OCI-LY7 (cell line): ENCODE measurements around the gene TTC39A. TPM values are rescaled to one million over a fixed set of nuclear protein-coding genes. Genes with fewer than 3 reads are reported as not detected.

ENCODE experiments used
- BruUV-seq: library from RNA; stranded (reverse); fragments of 400-500 nt; replicated peaks from 2 replicates; lab custom pipeline; 2021; lab: Mats Ljungman, UMichigan
- CTCF ChIA-PET: fragments of 300-600 bp; sonication (Branson Sonifier 250); formaldehyde crosslinking; loops from one replicate; lab custom pipeline; 2022; ENCODE audit warnings: antibody characterized with exemption; ENCODE audit not compliant: unreplicated experiment; lab: Charles Lee
- POLR2A ChIA-PET: fragments of 300-600 bp; sonication (Branson Sonifier 250); formaldehyde crosslinking; loops from one replicate; lab custom pipeline; 2022; ENCODE audit warnings: antibody characterized with exemption; lab: Charles Lee
- DNase-seq: peaks from one replicate; pipeline ENCODE4 v3.0.0-alpha.2; 2015; ENCODE audit warnings: low spot score
- H2AFZ ChIP-seq: fragments of 200-600 bp; sonication (generic), shearing (Covaris generic); 2 replicates; pipeline ENCODE4 v1.6.1; 2014; ENCODE audit warnings: mild to moderate bottlenecking, antibody characterized with exemption, low read length, moderate library complexity
- H3K27ac ChIP-seq: fragments of 200-600 bp; sonication (generic); 2 replicates; pipeline ENCODE4 v1.5.1; 2014; ENCODE audit warnings: mixed run types, low read depth, mild to moderate bottlenecking, moderate library complexity, low read length, inconsistent platforms; ENCODE audit not compliant: poor library complexity, severe bottlenecking
- H3K36me3 ChIP-seq: fragments of 200-600 bp; sonication (generic); 2 replicates; pipeline ENCODE4 v1.6.1; 2014; ENCODE audit warnings: mild to moderate bottlenecking, antibody characterized with exemption, low read length, moderate library complexity, mixed read lengths; ENCODE audit not compliant: insufficient read depth
- H3K4me1 ChIP-seq: fragments of 200-600 bp; sonication (generic); 2 replicates; pipeline ENCODE4 v1.5.1; 2014; ENCODE audit warnings: mild to moderate bottlenecking, low read length; ENCODE audit not compliant: insufficient read depth, poor library complexity, severe bottlenecking
- H3K4me2 ChIP-seq: fragments of 200-600 bp; sonication (generic); 2 replicates; pipeline ENCODE4 v1.6.1; 2014; ENCODE audit warnings: mild to moderate bottlenecking, low read length
- H3K4me3 ChIP-seq: fragments of 200-600 bp; sonication (generic); 2 replicates; pipeline ENCODE4 v1.5.1; 2014; ENCODE audit warnings: mild to moderate bottlenecking, low read depth, low read length; ENCODE audit not compliant: poor library complexity, severe bottlenecking
- H3K79me2 ChIP-seq: fragments of 200-600 bp; sonication (generic); 2 replicates; pipeline ENCODE4 v1.6.1; 2016; ENCODE audit warnings: low read depth, mild to moderate bottlenecking, low read length, moderate library complexity, mixed read lengths; ENCODE audit not compliant: insufficient read depth
- H3K9me2 ChIP-seq: fragments of 200-600 bp; sonication (generic); 2 replicates; pipeline ENCODE4 v1.6.1; 2016; ENCODE audit warnings: mild to moderate bottlenecking, low read length, mixed read lengths; ENCODE audit not compliant: insufficient read depth
- H3K9me3 ChIP-seq: fragments of 200-600 bp; sonication (generic); 2 replicates; pipeline ENCODE4 v1.6.1; 2014; ENCODE audit warnings: mild to moderate bottlenecking, mixed run types, low read length, mixed read lengths
- H4K20me1 ChIP-seq: fragments of 200-600 bp; sonication (generic); 2 replicates; pipeline ENCODE4 v1.6.1; 2014; ENCODE audit warnings: mild to moderate bottlenecking, antibody characterized with exemption, low read length, moderate library complexity, mixed read lengths; ENCODE audit not compliant: insufficient read depth
- CTCF ChIP-seq: fragments of 200-600 bp; sonication (generic); conservative IDR thresholded peaks from 2 replicates; pipeline ENCODE4 v1.5.1; 2014; ENCODE audit warnings: mild to moderate bottlenecking, antibody characterized with exemption, low read length, moderate library complexity, mixed read lengths
- EZH2phosphoT487 ChIP-seq: fragments of 200-600 bp; sonication (generic); IDR thresholded peaks from 2 replicates; pipeline ENCODE4 v1.6.1; 2018; ENCODE audit warnings: low read depth, borderline replicate concordance, mild to moderate bottlenecking, mixed run types, antibody characterized with exemption, low read length, moderate library complexity, mixed read lengths
- intact Hi-C: fragments of 100-400 bp; cut with micrococcal nuclease; formaldehyde crosslinking; loops from one replicate; pipeline ENCODE4 v1.10.0; 2022; ENCODE audit not compliant: unreplicated experiment
- total RNA-seq, 2 experiments: library from RNA; depleted of rRNA in 1 of 2; stranded (reverse); fragments of >200 nt in 1 of 2; shearing (Covaris generic) in 1 of 2; gene quantifications; 2 replicates each; pipeline ENCODE4 v1.2.3, GENCODE V29; 2014 to 2022

TTC39A gene
- total RNA-seq, 2 experiments from 2014 or later: not detected

GRCh38 chr1:51283979-51284378 is 46.4 kb downstream of the TTC39A start:
- intact Hi-C loops: no loop called here
- BruUV-seq: no TSS peak
- Histone ChIP-seq H3K4me3 (no peak overlapping the region), H2AFZ (no peak overlapping the region), H3K4me2 (no peak overlapping the region), H3K9me3 (no peaks in the 10 kb centered on the region), H3K36me3 (no peaks in the 10 kb centered on the region), H3K4me1 (no peaks in the 10 kb centered on the region), H3K79me2 (no peaks in the 10 kb centered on the region), H3K27ac (no peak overlapping the region), H3K9me2 (no peaks in the 10 kb centered on the region), H4K20me1 (no peaks in the 10 kb centered on the region)
- DNase-seq: no peak
- ChIA-PET CTCF (no interaction called here), POLR2A (no interaction called here)
- TF ChIP-seq EZH2phosphoT487 (no peak), CTCF (no peak)

GRCh38 chr1:51282605-51283004 is 47.8 kb downstream of the TTC39A start:
- intact Hi-C loops: no loop called here
- no peaks in the 10 kb centered on the region for H3K9me3 ChIP-seq
- no peak overlapping the region for H3K27ac ChIP-seq
- no peak overlapping the region for H3K4me2 ChIP-seq
- H3K9me2 ChIP-seq: no peaks in the 10 kb centered on the region
- no TSS peak for BruUV-seq
- H3K4me1 ChIP-seq: no peaks in the 10 kb centered on the region
- no peak overlapping the region for H2AFZ ChIP-seq
- no peaks in the 10 kb centered on the region for H3K79me2 ChIP-seq
- POLR2A ChIA-PET: interaction anchor here (0.7 kb wide), 1 partner anchor 23 kb away, joined by 10 read pairs; no protein-coding TSS in a partner anchor
- no peak overlapping the region for H3K4me3 ChIP-seq
- H4K20me1 ChIP-seq: no peaks in the 10 kb centered on the region
- H3K36me3 ChIP-seq: no peaks in the 10 kb centered on the region
- no peak for DNase-seq
- TF ChIP-seq CTCF (no peak), EZH2phosphoT487 (no peak)
- CTCF ChIA-PET: no interaction called here

GRCh38 chr1:51281807-51282206 is 48.6 kb downstream of the TTC39A start:
- BruUV-seq: no TSS peak
- Histone ChIP-seq H3K9me2 (no peaks in the 10 kb centered on the region), H3K27ac (no peak overlapping the region), H3K4me1 (no peaks in the 10 kb centered on the region), H3K9me3 (no peaks in the 10 kb centered on the region), H3K36me3 (no peaks in the 10 kb centered on the region), H2AFZ (no peak overlapping the region), H3K4me2 (no peak overlapping the region), H4K20me1 (no peaks in the 10 kb centered on the region), H3K4me3 (no peak overlapping the region), H3K79me2 (no peaks in the 10 kb centered on the region)
- ChIA-PET POLR2A (interaction anchor here (0.7 kb wide), 1 partner anchor 24 kb away, joined by 10 read pairs; no protein-coding TSS in a partner anchor), CTCF (no interaction called here)
- DNase-seq: no peak
- intact Hi-C loops: no loop called here
- TF ChIP-seq EZH2phosphoT487: no peak
- no peak for TF ChIP-seq CTCF
